ENCODE results near the gene NCOA3. TPM values are rescaled to one million over a fixed set of nuclear protein-coding genes. Genes with fewer than 3 reads are reported as not detected.

NCOA3 gene
- total and polyA plus RNA-seq, 2 experiments from 2014 or later = 6.7 to 25.8 TPM

DNA sequence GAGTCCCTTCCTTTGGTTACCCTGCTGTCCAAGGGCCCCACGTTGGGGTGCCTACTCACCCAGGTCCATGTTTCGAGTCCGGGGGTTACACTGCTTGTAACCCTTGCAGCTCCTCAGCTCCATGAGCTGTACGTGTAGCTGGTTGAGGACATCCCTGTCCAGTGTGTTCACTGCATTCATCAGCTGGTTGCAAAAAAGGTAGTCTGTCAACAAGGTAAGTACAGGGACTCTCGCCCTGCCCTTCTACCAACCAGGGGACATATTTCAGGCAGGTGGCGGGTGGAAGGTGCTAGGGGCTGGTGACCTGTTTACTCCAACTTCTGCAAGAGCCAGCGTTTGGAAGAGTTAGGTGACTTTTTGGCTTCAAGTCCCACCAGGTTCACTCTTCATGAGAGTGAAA lies 160.0 kb downstream of the NCOA3 start:
- H3K27ac Mint-ChIP-seq = no peak overlapping the region
- H3K27ac ChIP-seq (ENCODE audit: low read depth) = no peak overlapping the region
- no peaks in the 10 kb centered on the region for H3K79me2 ChIP-seq (replicated peaks; ENCODE audit: insufficient read depth)
- TF ChIP-seq POLR2AphosphoS5 (IDR thresholded peaks at IDR 0.05; ENCODE audit: low read depth) (no peak), EZH2 (IDR thresholded peaks at IDR 0.05; ENCODE audit: low read depth, unreplicated experiment) (no peak), NANOG (IDR thresholded peaks at IDR 0.05; ENCODE audit: borderline replicate concordance) (no peak), STAT1 (IDR thresholded peaks at IDR 0.05; ENCODE audit: unreplicated experiment) (no peak), JUNB (IDR thresholded peaks at IDR 0.05; ENCODE audit: unreplicated experiment) (no peak), ZNF331 (CRISPR knock-in tag; IDR thresholded peaks at IDR 0.05; ENCODE audit: low read depth) (no peak), EZH2phosphoT487 (IDR thresholded peaks at IDR 0.05; ENCODE audit: unreplicated experiment) (no peak), ZNF114 (CRISPR knock-in tag; IDR thresholded peaks at IDR 0.05) (no peak), CREB1 (CRISPR knock-in tag; IDR thresholded peaks at IDR 0.05; ENCODE audit: low read depth) (no peak)
- TF ChIP-seq, protein P1, sequence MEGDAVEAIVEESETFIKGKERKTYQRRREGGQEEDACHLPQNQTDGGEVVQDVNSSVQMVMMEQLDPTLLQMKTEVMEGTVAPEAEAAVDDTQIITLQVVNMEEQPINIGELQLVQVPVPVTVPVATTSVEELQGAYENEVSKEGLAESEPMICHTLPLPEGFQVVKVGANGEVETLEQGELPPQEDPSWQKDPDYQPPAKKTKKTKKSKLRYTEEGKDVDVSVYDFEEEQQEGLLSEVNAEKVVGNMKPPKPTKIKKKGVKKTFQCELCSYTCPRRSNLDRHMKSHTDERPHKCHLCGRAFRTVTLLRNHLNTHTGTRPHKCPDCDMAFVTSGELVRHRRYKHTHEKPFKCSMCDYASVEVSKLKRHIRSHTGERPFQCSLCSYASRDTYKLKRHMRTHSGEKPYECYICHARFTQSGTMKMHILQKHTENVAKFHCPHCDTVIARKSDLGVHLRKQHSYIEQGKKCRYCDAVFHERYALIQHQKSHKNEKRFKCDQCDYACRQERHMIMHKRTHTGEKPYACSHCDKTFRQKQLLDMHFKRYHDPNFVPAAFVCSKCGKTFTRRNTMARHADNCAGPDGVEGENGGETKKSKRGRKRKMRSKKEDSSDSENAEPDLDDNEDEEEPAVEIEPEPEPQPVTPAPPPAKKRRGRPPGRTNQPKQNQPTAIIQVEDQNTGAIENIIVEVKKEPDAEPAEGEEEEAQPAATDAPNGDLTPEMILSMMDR (conservative IDR thresholded peaks at IDR 0.05; ENCODE audit: low read depth in 2 of 2) = no peak
- TF ChIP-seq, protein P2, sequence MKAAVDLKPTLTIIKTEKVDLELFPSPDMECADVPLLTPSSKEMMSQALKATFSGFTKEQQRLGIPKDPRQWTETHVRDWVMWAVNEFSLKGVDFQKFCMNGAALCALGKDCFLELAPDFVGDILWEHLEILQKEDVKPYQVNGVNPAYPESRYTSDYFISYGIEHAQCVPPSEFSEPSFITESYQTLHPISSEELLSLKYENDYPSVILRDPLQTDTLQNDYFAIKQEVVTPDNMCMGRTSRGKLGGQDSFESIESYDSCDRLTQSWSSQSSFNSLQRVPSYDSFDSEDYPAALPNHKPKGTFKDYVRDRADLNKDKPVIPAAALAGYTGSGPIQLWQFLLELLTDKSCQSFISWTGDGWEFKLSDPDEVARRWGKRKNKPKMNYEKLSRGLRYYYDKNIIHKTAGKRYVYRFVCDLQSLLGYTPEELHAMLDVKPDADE (IDR thresholded peaks at IDR 0.05) = no peak
- TF ChIP-seq, protein P3, sequence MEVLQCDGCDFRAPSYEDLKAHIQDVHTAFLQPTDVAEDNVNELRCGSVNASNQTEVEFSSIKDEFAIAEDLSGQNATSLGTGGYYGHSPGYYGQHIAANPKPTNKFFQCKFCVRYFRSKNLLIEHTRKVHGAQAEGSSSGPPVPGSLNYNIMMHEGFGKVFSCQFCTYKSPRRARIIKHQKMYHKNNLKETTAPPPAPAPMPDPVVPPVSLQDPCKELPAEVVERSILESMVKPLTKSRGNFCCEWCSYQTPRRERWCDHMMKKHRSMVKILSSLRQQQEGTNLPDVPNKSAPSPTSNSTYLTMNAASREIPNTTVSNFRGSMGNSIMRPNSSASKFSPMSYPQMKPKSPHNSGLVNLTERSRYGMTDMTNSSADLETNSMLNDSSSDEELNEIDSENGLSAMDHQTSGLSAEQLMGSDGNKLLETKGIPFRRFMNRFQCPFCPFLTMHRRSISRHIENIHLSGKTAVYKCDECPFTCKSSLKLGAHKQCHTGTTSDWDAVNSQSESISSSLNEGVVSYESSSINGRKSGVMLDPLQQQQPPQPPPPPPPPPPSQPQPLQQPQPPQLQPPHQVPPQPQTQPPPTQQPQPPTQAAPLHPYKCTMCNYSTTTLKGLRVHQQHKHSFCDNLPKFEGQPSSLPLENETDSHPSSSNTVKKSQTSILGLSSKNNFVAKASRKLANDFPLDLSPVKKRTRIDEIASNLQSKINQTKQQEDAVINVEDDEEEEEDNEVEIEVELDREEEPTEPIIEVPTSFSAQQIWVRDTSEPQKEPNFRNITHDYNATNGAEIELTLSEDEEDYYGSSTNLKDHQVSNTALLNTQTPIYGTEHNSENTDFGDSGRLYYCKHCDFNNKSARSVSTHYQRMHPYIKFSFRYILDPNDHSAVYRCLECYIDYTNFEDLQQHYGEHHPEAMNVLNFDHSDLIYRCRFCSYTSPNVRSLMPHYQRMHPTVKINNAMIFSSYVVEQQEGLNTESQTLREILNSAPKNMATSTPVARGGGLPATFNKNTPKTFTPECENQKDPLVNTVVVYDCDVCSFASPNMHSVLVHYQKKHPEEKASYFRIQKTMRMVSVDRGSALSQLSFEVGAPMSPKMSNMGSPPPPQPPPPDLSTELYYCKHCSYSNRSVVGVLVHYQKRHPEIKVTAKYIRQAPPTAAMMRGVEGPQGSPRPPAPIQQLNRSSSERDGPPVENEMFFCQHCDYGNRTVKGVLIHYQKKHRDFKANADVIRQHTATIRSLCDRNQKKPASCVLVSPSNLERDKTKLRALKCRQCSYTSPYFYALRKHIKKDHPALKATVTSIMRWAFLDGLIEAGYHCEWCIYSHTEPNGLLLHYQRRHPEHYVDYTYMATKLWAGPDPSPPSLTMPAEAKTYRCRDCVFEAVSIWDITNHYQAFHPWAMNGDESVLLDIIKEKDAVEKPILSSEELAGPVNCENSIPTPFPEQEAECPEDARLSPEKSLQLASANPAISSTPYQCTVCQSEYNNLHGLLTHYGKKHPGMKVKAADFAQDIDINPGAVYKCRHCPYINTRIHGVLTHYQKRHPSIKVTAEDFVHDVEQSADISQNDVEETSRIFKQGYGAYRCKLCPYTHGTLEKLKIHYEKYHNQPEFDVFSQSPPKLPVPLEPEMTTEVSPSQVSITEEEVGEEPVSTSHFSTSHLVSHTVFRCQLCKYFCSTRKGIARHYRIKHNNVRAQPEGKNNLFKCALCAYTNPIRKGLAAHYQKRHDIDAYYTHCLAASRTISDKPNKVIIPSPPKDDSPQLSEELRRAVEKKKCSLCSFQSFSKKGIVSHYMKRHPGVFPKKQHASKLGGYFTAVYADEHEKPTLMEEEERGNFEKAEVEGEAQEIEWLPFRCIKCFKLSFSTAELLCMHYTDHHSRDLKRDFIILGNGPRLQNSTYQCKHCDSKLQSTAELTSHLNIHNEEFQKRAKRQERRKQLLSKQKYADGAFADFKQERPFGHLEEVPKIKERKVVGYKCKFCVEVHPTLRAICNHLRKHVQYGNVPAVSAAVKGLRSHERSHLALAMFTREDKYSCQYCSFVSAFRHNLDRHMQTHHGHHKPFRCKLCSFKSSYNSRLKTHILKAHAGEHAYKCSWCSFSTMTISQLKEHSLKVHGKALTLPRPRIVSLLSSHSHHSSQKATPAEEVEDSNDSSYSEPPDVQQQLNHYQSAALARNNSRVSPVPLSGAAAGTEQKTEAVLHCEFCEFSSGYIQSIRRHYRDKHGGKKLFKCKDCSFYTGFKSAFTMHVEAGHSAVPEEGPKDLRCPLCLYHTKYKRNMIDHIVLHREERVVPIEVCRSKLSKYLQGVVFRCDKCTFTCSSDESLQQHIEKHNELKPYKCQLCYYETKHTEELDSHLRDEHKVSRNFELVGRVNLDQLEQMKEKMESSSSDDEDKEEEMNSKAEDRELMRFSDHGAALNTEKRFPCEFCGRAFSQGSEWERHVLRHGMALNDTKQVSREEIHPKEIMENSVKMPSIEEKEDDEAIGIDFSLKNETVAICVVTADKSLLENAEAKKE (CRISPR knock-in tag; IDR thresholded peaks at IDR 0.05) = no peak
- TF ChIP-seq, protein P4, sequence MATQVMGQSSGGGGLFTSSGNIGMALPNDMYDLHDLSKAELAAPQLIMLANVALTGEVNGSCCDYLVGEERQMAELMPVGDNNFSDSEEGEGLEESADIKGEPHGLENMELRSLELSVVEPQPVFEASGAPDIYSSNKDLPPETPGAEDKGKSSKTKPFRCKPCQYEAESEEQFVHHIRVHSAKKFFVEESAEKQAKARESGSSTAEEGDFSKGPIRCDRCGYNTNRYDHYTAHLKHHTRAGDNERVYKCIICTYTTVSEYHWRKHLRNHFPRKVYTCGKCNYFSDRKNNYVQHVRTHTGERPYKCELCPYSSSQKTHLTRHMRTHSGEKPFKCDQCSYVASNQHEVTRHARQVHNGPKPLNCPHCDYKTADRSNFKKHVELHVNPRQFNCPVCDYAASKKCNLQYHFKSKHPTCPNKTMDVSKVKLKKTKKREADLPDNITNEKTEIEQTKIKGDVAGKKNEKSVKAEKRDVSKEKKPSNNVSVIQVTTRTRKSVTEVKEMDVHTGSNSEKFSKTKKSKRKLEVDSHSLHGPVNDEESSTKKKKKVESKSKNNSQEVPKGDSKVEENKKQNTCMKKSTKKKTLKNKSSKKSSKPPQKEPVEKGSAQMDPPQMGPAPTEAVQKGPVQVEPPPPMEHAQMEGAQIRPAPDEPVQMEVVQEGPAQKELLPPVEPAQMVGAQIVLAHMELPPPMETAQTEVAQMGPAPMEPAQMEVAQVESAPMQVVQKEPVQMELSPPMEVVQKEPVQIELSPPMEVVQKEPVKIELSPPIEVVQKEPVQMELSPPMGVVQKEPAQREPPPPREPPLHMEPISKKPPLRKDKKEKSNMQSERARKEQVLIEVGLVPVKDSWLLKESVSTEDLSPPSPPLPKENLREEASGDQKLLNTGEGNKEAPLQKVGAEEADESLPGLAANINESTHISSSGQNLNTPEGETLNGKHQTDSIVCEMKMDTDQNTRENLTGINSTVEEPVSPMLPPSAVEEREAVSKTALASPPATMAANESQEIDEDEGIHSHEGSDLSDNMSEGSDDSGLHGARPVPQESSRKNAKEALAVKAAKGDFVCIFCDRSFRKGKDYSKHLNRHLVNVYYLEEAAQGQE (IDR thresholded peaks at IDR 0.05; ENCODE audit: unreplicated experiment) = no peak
- H3K36me3 Mint-ChIP-seq (ENCODE audit: low read depth) = peaks cover 2% of the 10 kb centered on the region; the same call in 1 of the 3 replicates
- H3K9me2 ChIP-seq (ENCODE audit: insufficient read depth) = no peaks in the 10 kb centered on the region
- no peaks in the 10 kb centered on the region for H3K9me3 Mint-ChIP-seq
- peaks cover 9% of the 10 kb centered on the region; the same call in 1 of the 2 replicates for H3K4me1 ChIP-seq (ENCODE audit: insufficient read depth)
- H4K20me1 ChIP-seq (replicated peaks; ENCODE audit: insufficient read depth) = no peaks in the 10 kb centered on the region
- no peak overlapping the region for H3K4me2 ChIP-seq
- peaks cover 16% of the 10 kb centered on the region for H3K4me1 Mint-ChIP-seq
- peaks cover 10% of the 10 kb centered on the region for H3K27me3 Mint-ChIP-seq (ENCODE audit: insufficient read depth, low read depth, poor library complexity)
- H3K4me3 Mint-ChIP-seq = no peak overlapping the region
- H3F3A ChIP-seq (replicated peaks; ENCODE audit: low read depth) = no peaks in the 10 kb centered on the region
- H2AFZ ChIP-seq = no peak overlapping the region
- H3K36me3 ChIP-seq (ENCODE audit: insufficient read depth) = peaks cover 5% of the 10 kb centered on the region; the same call in 1 of the 2 replicates
- H3K4me3 ChIP-seq = no peak overlapping the region
- H3K27me3 ChIP-seq (ENCODE audit: insufficient read depth) = no peaks in the 10 kb centered on the region
- ATAC-seq = no peak
- no peak for DNase-seq (ENCODE audit: low spot score)

Data from GM23338 (cell line).